ENCODE data around the gene CCDC159.
"Not testable (repeated sequence)": the region's sequence is repeated elsewhere in the genome, so short reads cannot be mapped to it uniquely, and the experiment has no call there.

Gene CCDC159

DNA sequence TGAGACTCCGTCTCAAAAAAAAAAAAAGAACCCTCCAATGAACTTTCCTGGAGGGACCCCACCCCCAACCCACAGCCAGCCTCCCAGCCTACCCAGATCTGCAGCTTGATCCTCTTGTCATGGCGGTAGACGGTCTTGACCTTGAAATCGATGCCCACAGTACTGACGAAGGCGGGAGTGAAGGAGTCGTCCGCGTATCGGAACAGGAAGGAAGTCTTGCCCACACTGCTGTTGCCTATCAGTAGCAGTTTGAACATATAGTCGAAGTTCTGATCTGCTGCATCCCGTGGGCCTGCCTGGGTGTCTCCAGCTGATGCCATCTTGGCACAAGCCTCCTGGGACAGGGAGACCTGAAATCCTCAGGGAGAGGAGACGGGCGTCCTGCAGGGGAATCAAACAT, 9.2 kb upstream of the CCDC159 start:
- Histone ChIP-seq H3K4me1 (no peaks in the 10 kb centered on the region), H3K4me3 (ENCODE audit: low read depth, low read length) (no peak overlapping the region), H3K27me3 (no peaks in the 10 kb centered on the region), H3K9me3 (no peaks in the 10 kb centered on the region), H3K36me3 (peaks cover 8% of the 10 kb centered on the region)
- DNase-seq: no peak
- TF ChIP-seq, protein P1, sequence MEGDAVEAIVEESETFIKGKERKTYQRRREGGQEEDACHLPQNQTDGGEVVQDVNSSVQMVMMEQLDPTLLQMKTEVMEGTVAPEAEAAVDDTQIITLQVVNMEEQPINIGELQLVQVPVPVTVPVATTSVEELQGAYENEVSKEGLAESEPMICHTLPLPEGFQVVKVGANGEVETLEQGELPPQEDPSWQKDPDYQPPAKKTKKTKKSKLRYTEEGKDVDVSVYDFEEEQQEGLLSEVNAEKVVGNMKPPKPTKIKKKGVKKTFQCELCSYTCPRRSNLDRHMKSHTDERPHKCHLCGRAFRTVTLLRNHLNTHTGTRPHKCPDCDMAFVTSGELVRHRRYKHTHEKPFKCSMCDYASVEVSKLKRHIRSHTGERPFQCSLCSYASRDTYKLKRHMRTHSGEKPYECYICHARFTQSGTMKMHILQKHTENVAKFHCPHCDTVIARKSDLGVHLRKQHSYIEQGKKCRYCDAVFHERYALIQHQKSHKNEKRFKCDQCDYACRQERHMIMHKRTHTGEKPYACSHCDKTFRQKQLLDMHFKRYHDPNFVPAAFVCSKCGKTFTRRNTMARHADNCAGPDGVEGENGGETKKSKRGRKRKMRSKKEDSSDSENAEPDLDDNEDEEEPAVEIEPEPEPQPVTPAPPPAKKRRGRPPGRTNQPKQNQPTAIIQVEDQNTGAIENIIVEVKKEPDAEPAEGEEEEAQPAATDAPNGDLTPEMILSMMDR (IDR thresholded peaks at IDR 0.05; ENCODE audit: low read depth, low read length): no peak

DNA sequence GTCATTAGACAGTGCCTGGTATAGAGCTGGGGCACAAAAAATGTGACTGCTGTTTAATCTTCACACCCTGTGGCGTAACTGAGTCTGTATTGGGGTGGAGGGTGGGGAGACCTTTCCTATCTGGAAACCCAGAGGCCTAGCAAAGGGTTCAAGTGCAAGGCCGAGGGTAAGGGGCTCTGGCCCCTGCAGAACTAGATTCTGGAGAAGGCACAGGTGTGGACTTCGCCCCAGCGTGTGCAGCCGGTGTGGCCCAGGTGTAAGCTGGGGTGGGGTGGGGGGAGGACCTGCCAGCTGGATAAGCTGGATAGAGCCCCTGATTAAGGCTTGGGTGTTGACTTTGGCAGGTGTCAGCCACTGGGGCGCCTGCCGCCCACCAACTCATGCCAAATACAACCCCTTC, 8.2 kb upstream of the CCDC159 start:
- TF ChIP-seq, protein P1 (IDR thresholded peaks at IDR 0.05; ENCODE audit: low read depth, low read length): no peak
- Histone ChIP-seq H3K9me3 (no peaks in the 10 kb centered on the region), H3K4me1 (no peaks in the 10 kb centered on the region), H3K27me3 (no peaks in the 10 kb centered on the region), H3K4me3 (ENCODE audit: low read depth, low read length) (no peak overlapping the region), H3K36me3 (peaks cover 8% of the 10 kb centered on the region)
- no peak for DNase-seq

DNA sequence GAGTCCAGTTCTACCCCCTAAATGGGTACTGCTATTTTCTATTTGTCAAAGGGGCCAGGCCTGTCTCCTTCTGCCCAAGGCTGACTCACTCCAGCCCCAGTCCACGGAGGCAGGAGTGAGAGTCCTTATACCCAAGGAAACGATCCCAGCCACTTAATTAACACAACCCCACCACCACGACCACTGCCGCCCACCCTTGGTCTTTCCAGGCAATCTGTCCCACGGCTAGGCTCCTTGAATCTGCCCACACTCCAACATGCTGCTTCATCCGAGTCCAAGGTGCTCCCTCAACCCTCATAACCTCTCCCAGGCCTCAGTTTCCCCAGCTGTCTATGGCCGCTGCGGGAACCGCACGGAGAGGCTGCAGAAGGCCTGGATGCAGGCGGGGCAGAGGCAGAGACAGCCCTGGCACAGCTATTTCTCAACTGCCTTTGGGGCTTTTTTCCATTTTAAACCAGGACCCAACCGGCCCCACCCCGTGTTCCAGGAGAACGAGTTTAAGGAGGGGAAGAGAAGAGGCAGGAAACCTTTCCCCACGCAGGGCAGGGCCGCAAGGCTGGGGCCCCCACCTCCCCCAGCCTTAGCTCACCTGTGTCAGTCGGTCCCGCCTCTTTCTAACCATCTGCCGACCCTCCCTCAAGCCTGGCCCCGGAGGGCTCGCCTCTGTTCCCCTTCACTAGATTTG, 7.6 kb upstream of the CCDC159 start:
- Histone ChIP-seq H3K27me3 (no peaks in the 10 kb centered on the region), H3K4me1 (no peaks in the 10 kb centered on the region)

DNA sequence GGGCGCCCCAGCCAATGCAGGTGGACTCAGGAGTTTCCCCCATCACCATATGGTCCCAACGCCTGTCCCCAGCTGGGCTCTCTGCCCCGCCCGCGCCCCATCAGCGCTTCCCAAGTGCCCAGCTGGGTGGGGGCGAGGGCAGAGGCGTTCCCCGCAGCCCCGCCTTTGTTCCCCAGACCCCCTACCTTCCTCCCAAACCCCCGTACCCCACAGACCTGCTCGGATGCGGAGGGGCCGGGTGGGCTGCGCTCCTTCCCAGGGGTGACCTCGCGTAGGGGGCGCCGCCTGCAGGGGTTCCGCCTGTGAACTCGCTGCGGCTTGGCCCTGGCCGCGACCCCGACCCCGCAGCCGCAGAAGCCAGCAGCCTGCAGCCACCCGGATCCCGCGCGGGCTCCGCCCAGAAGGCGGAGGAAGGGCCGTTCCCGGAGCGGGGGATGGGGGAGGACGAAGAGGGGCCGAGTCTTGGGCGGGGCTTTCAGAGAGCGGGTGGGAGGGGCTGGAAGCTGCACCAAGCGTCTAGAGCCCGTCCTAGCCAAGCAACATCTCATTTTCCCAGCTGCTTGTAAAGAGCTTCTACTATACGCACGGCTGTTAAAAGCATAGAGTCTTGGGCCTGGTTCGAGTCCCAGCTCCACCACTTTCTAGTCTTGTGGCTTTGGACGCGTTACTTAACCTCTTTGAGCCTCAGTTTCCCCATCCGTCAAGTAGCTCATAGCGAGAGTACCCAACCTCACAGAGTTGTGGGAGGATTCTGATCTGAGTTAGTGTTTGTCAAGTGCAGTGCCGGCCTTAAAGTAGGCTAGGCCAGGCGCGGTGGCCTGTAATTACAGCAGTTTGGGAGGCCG, 6.8 kb upstream of the CCDC159 start, which contains the start of gene RAB3D:
Gene RAB3D (minus strand): TSS at position 404 of the 845 bp plus-strand sequence. CDS start 2,258 bp downstream, outside the sequence.
- Histone ChIP-seq H3K27me3 (no peaks in the 10 kb centered on the region), H3K9me3 (no peaks in the 10 kb centered on the region), H3K4me3 (ENCODE audit: low read depth, low read length) (peak within 1 kb of the TSS; percentile 70), H3K4me1 (no peaks in the 10 kb centered on the region; the same call in 1 of the 2 replicates), H3K36me3 (peaks cover 8% of the 10 kb centered on the region)
- TF ChIP-seq, protein P1 (IDR thresholded peaks at IDR 0.05; ENCODE audit: low read depth, low read length): no peak
- DNase-seq: peak; percentile 97

More for the DNA sequence above, 7.6 kb upstream of the CCDC159 start:
- TF ChIP-seq, protein P1 (IDR thresholded peaks at IDR 0.05; ENCODE audit: low read depth, low read length): no peak
- DNase-seq: no peak
- Histone ChIP-seq H3K36me3 (peaks cover 8% of the 10 kb centered on the region), H3K4me3 (ENCODE audit: low read depth, low read length) (peak overlapping the region; percentile 70), H3K9me3 (no peaks in the 10 kb centered on the region)

DNA sequence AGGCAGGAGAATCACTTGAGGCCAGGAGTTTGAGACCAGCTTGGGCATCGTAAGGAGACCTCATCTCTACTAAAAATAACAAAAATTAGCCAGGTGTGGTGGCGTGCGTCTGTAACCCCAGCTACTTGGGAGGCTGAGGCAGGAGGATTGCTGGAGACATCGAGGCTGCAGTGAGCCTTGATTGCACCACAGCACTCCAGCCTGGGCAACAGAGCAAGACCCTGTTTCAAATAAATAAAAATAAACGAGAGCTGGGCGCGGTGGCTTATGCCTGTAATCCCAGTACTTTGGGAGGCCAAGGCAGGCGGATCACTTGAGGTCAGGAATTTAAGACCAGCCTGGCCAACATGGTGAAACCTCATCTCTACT, 6.2 kb upstream of the CCDC159 start:
- H3K9me3 ChIP-seq; H3K4me1 ChIP-seq; H3K4me3 ChIP-seq (ENCODE audit: low read depth, low read length); H3K27me3 ChIP-seq; DNase-seq; H3K36me3 ChIP-seq: not testable (repeated sequence)

DNA sequence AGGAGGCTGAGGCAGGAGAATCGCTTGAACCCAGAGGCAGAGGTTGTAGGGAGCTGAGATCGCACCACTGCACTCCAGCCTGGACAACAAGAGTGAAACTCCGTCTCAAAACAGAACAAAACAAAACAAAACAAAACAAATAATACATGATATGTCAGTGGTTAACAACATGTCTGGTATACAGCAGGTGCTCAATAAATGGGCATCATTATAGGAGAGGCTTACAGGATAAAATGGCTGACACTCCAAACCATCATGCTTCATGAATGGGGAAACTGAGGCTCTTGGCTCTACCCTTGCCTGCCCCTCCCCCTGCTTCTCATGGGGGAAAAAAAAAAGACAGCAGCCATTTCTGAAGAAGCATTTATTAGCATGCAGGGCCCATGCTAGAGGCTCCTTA, 3.9 kb upstream of the CCDC159 start:
- no peaks in the 10 kb centered on the region; the same call in 1 of the 2 replicates for H3K4me1 ChIP-seq

More for the DNA sequence above, 3.9 kb upstream of the CCDC159 start:
- TF ChIP-seq, protein P1 (IDR thresholded peaks at IDR 0.05; ENCODE audit: low read depth, low read length): no peak
- DNase-seq: no peak
- Histone ChIP-seq H3K36me3 (peaks cover 4% of the 10 kb centered on the region; the same call in 1 of the 2 replicates), H3K27me3 (no peaks in the 10 kb centered on the region), H3K4me3 (ENCODE audit: low read depth, low read length) (no peak overlapping the region), H3K9me3 (no peaks in the 10 kb centered on the region)
